Ovary (tissue), 3 donors: ENCODE results near the gene SAMD8.
"Not testable (repeated sequence)": the region's sequence is repeated elsewhere in the genome, so short reads cannot be mapped to it uniquely, and the experiment has no call there.

ENCODE experiments used
- EP300 ChIP-seq: sonication (generic); formaldehyde crosslinking; IDR thresholded peaks from one replicate; pipeline ENCODE4 v1.6.1; 2017; ENCODE audit warnings: antibody characterized with exemption
- POLR2A ChIP-seq: fragments of 450-650 bp; IDR thresholded peaks from one replicate; pipeline ENCODE4 v1.6.1; 2017; ENCODE audit warnings: antibody characterized with exemption, mild to moderate bottlenecking, moderate library complexity
- TF ChIP-seq, protein P1 (sequence below), 3 donors: fragments of 450-650 bp in 2 of 3; fragments of 200-600 bp in 1 of 3; IDR thresholded peaks; one replicate each; pipeline versions ENCODE4 v1.5.1 to v1.8.0; 2016 to 2022; ENCODE audit warnings: antibody characterized with exemption in 3 of 3, mild to moderate bottlenecking in 1 of 3
- donor health status: DM: no; HTN: no; CAD: no.

DNA sequence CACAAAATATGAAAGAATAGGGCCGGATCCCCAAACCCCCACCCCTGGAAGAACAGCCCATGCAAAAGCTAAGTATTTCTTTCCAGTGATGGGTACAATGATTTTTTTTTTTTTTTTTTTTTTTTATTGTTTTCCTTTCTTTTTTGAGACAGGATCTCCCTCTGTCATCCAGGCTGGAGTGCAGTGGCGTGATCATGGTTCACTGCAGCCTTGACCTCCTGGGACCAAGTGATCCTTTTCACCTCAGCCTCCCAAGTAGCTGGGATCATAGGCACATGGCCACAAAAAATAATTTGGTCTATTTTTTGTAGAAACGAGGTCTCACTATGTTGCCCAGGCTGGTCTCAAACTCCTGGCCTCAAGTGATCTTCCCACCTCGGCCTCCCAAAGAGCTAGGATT lies 83.2 kb downstream of the SAMD8 start:
- TF ChIP-seq, protein P1, sequence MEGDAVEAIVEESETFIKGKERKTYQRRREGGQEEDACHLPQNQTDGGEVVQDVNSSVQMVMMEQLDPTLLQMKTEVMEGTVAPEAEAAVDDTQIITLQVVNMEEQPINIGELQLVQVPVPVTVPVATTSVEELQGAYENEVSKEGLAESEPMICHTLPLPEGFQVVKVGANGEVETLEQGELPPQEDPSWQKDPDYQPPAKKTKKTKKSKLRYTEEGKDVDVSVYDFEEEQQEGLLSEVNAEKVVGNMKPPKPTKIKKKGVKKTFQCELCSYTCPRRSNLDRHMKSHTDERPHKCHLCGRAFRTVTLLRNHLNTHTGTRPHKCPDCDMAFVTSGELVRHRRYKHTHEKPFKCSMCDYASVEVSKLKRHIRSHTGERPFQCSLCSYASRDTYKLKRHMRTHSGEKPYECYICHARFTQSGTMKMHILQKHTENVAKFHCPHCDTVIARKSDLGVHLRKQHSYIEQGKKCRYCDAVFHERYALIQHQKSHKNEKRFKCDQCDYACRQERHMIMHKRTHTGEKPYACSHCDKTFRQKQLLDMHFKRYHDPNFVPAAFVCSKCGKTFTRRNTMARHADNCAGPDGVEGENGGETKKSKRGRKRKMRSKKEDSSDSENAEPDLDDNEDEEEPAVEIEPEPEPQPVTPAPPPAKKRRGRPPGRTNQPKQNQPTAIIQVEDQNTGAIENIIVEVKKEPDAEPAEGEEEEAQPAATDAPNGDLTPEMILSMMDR (IDR thresholded peaks at IDR 0.05), result not testable (repeated sequence)
- TF ChIP-seq POLR2A, EP300: not testable (repeated sequence)
